ENCODE data around the gene ZNF688. TPM values are rescaled to one million over a fixed set of nuclear protein-coding genes. Genes with fewer than 3 reads are reported as not detected.
"Not testable (repeated sequence)": the region's sequence is repeated elsewhere in the genome, so short reads cannot be mapped to it uniquely, and the experiment has no call there.

Gene ZNF688
- total RNA-seq, 1 experiment from 2014 or later, result 7.6 TPM

DNA sequence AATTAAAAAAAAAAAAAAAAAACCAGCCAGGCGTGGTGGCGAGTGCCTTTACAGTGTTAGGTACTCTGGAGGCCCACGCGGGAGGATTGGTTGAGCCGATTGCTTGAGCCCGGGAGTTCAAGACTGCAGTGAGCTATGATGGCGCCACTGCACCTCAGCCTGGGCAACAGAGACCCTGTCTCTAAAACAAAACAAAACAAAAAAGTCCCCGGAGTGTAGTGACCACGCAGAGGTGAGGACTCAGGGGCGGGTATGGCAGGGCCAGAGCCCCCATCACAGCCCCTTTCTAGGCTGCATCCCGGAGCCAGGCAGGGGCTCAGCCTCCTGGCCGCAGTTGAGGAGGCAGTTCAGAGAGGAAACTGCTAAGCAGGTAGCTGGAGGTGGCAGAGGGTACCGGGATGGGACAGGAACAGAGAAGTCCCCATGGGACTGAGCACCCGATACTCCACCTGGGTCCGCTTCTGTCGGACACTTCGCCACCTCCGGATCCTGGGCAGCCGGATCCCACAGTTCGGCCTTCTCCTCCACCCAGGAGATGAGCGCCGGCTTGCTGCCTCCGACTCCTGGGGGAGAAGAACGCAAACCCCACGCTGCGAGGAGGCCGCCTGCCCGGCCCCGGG is 37.7 kb downstream of the ZNF688 start:
- no peak for DNase-seq (ENCODE audit: low read depth)

DNA sequence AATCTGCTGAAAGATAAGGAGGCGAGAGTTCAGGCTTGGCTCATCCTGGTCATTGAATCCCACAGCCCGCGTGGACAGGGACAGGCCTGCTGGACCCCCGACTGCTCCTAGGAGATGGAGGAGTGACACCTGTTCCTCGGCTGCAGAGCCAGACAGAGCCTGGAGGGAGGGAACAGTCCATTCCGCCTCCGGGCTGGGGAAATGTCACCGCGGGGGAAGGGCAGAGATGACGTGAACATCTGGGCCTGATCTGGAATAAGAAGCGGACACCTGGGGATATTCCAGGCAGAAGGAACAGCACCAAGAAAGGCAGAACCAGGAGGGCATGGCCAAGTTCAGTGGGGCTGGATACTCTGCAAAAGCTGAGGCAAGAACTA is 38.4 kb downstream of the ZNF688 start:
- no peak for DNase-seq (ENCODE audit: low read depth)

DNA sequence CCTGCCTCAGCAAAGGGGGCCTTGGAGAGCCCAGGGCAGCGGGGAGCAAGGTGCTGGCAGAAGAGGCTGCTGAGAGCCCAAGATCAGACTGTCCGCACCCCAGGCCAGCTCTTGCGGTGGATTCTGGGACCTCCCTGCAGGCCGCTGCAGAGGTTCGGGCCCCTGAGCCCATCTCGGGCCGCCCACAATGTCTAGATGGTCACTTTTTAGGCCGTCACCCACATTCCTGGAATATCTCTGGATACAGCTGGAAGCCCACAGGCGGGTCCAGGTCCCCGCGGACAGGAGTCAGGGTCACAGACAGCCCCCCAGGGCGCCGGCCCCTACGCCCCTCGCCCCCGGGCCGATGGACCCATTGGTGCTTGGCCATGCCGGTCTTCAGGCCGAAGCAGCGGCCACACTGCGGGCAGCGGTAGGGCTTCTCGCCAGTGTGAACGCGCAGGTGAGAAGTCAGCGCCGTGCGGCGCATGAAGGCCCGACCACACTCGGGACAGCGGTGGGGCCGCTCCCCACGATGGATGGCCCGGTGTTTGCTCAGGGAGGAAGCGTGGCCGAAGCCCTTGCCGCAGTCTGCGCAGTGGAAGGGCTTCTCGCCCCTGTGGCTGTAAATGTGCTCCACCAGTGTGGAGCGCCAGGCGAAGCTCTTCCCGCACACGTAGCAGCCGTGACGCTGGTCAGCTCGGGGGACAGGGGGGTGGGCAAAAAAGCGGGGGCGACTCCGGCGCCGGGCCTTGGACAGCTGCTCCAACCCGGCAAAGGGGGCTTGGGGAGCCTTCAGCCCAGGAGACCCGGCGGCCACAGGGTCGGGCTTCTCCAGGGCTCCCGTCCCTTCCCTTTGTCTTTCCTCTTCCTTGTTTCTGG is 39.0 kb downstream of the ZNF688 start:
- no peak for DNase-seq (ENCODE audit: low read depth)

DNA sequence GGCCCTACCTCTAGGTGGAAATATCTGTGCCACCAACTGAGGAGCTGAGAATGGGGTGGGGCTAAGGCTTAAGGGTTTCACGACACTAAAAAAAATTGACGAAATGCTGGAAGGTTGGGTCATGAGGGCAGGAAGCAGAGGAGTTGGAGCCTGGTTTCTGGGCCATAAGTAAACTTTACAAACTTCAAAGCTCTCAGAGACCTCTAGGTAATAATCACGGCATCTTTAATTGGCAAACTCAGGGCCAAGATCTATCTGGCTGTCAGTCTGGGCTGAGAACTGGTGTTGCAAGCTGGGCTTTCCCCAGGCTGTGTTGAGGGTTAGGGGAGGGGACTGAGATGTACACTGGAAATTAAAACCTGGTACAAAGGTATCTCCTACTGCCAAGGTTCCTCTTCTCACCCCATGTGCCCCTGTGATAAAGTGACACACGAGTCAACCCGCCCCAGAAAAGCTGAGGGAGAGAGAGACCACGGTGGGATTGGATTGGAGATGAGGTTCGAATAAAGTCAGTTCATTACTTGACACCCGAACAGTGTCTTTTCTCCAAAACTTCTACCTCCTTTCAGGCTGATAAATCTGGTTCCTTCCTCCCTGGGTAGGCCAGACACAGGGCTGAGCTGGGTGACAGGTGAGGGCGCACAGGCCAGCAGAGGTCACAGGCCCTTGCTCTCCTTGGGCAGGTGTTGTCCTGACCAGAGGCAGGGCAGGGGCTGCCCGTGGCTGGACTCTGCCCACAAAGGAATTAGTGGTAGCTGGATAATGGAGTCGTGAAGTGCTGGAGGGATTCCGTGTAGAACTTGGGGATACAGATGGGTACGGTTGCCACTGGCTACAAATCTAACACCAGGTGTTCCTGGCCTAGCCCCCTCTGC is 41.1 kb downstream of the ZNF688 start:
- no peak for DNase-seq (ENCODE audit: low read depth)

DNA sequence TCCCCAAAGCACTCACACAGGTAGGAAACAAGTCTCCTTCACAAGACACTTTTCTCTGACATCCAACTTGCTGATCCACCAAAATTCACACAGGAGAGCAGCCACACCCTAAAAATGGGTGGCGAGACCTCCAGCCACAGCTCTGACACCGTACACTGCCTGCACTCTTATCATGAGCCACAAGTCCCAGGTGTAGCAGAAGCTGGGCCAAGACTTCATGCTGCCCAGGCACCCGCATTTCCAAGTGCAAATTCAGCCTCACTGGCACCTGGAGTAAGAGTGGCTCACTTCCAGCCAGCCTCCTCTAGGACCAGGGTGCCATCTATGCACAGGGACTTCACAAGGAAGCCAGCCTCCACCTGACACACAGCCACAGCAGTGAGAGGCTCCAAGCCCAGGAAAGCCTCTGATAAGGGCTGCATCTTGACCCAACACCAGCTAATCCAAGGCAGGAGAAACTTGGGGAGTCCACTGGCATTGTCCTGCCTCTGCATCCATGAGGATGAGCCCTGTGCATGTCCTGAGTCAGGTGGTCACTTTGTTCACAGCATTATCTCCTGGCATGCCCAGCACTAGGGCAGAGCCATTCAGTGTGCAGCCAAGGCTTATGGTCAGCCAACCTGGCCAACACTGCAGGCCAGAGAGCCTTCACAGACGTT is 42.6 kb downstream of the ZNF688 start:
- no peak for DNase-seq (ENCODE audit: low read depth)

DNA sequence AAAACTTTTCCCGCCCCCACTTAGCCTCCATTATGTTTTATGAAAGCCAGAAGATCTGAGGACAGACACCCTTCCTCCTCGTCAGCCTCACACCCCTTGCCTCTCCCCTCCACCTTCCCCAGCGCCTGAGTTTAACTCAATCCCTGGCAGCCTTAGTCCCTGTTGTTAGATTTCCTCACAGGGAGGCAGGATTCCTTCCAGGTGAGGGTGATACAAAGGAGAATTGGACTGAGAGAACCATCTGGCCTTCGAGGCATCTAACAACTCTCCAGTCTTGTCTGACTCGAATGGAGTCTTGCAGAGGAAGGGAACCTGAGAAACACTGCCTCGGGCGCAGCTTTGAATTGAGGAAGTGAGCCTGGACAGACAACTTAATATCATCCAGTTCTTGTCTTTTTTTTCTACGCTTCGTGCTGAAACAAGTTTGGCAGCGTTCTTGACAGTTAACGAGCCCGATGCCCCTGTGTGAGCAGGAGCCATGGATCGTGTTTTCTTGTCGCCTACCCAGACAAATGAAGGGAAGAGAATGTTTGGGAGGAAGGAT is 43.8 kb downstream of the ZNF688 start:
- DNase-seq (ENCODE audit: low read depth), result no peak

DNA sequence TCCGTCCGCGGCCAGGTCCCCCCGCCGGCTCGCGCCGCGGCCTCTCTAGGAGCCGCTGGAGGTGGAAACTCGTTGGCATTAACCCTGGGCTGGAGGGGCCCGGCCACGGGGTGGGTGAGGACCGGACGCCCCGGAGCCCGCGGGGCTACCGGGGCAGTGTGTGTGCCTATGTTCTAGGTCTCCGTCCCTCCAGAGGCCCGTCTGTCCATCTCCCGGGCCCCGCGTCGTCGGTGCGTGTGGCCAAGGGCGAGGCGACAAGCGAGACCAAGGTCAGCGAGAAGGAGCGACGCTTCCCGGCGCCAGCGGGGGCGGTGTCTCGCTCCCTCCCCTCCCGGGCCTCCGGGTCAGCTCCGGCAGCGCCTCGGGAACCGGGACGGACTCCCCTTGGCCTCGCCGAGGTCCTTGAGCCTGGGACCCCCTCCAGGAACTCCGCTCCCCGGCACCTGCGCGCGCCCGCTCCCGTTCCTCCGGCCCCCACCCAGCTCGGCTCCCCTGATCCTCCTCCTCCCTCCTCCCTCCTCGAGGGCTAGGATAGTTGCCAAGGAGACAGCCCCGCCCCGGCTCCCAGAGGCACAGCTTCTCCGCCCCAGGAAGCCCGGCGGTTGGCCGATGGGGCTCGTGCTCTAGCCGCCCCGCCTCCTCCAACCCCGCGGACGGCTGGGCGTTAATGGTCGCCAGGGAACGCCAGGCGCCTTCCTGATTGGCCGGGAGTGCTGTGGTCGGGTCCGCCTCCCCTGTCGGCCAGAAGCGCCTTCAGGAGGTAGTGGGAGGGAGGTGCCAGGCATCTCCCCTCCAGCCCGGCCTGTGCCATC is 44.5 kb downstream of the ZNF688 start:
- DNase-seq (ENCODE audit: low read depth), result peak; percentile 98

DNA sequence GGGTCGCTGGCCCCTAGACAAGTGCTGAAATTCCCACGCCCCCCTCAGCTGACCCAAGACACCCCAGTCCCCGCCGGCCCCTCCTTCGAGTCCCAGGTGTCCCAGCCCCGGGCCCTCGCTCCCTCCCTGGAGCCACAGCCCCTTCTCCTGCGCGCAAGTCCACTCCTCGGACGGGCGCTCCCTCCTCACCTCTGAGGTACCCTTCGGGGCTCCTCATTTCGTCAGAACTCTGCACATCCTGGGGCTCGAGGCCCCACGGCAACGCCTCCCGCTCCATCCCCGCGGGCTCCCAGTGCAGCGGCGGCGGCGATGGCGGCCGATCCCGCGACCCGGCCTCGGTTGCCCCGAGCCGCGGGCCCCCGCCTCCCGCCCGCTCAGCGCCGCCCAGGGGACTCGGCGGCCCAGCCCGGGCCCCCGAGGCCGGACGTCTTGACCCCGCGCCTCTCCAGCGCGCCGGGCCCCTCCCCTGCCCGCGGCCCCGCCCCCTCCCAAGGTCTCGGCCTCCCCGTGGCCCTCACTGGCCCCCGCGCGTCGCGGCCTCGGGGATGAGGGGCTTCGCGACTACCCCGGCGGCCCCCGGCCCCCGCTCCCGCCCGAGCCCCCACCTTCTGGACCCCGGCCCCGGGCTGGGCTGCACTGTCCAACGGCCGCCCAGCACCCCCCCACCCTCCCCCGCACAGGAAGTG is 45.2 kb downstream of the ZNF688 start, which contains the start of gene ZNF768:
Gene ZNF768, minus strand, starts transcription at position 430 of the 686 bp plus-strand sequence. Its CDS starts 153 bp downstream, at position 277.
- DNase-seq (ENCODE audit: low read depth), result peak; percentile 26

DNA sequence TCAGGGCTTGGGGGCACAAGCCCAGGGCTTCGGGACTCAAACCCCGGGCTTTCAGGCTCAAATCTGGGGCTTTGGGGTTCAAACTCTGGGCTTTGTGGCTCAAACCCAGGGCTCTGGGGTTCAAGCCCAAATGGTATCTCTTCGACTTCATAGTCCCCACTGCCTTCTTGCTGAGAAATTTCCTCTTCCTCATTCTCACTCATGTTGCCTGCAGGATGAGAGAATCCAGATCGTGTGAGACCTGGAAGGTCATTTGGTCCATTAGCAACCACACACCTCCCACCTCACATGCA is 45.7 kb downstream of the ZNF688 start:
- peak; percentile 25 for DNase-seq (ENCODE audit: low read depth)

DNA sequence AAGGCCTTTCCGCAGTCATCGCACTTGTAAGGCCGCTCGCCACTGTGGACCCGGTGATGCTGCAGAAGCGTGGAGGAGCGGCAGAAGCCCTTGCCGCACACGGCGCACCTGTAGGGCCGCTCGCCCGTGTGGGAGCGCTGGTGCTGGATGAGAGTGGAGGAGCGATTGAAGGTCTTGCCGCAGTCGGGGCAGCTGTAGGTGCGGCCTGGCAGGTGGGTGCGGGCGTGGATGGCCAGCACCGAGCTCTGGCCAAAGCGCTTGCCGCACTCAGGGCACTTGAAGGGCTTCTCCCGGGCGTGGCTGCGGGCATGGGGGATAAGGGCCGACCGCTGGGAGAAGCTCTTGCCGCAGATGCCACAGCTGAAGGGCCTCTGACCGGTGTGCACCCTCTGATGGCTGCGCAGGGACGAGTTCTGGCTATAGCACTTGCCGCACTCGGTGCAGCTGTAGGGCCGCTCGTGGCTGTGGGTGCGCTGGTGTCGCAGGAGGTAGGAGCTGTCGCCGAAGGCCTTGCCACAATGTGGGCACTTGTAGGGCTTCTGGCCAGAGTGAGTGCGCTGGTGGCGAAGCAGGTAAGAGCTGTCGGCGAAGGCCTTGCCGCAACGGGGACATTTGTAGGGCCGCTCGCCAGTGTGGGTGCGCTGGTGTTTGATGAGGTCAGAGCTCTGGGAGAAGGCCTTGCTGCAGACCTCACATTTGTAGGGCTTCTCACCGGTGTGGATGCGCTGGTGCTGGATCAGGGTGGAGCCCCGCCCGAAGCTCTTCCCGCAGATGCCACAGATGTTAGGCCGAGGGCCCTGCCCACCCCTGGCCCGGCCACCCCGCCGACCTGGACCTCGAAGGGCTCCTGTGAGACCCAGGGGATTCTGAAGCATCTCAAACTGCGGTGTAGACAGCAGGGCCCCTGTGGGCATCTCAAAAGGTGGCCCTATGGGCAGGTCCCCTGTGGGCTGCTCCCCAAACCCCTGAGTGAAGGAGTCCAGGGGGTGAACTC is 46.6 kb downstream of the ZNF688 start:
- DNase-seq (ENCODE audit: low read depth), result no peak

DNA sequence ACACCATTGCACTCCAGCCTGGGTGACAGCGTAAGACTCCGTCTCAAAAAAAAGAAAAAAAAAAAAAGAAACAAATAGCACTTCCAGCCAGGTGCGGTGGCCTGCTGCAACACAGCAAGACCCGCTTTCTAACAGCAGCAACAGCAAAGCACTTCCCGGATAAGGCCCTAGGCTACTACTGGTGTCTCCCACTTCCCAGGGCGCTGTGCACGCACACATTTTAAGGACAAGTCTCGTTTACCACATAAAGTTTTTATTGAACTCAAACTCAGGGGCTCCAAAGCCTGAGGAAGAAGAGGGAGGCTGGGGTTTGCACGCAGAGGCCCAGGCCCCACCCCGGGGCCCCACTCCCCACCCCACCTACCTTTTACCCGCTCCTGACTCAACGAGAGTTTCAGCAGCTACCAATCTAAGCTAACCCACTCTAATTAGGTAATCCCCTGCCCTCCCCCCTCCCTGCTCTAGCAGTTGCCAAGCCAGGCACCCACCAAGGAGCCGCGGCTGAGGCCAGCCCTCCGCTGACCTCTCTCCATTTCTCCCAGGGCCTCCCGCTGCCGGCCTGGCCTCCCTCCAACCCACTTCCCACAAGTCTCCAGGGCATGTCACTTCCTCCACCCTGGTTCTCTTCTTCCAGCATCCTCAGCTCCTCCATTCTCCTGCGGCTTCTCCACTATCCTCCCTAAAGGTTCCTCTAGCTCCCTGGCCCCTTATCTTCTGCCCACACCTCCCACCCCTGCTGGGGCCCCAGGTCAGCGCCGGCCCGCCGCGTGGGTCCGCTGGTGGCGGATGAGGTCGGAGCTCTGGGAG is 47.5 kb downstream of the ZNF688 start:
- DNase-seq (ENCODE audit: low read depth), result peak; percentile 14

DNA sequence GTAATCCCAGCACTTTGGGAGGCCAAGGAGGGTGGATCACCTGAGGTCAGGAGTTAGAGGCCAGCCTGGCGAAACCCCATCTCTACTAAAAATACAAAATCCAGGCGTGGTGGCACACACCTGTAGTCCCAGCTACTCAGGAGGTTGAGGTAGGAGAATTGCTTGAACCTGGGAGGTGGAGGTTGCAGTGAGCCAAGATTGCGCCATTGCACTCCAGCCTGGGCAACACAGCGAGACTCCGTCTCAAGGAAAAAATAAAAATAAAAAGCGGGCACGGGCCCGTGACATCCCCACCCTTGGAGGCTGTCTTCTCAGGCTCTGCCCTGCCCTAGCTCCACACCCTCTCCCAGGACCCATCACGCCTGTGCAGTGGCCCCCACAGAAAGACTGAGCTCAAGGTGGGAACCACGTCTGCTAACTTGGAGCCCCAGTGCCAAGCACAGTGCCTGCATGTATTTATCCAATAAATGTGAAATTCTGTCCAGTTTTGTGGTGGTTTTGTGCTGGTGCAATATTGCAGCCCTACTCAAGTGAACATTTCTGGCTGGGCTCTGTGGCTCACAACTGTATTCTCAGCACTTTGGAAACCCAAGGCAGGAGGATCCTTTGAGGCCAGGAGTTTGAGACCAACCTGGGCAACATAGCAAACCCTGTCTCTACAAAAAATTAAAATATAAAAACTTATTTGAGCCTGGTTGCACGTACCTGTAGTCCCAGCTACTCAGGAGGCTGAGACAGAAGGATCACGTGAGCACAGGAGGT is 48.6 kb downstream of the ZNF688 start:
- DNase-seq (ENCODE audit: low read depth), result not testable (repeated sequence)

DNA sequence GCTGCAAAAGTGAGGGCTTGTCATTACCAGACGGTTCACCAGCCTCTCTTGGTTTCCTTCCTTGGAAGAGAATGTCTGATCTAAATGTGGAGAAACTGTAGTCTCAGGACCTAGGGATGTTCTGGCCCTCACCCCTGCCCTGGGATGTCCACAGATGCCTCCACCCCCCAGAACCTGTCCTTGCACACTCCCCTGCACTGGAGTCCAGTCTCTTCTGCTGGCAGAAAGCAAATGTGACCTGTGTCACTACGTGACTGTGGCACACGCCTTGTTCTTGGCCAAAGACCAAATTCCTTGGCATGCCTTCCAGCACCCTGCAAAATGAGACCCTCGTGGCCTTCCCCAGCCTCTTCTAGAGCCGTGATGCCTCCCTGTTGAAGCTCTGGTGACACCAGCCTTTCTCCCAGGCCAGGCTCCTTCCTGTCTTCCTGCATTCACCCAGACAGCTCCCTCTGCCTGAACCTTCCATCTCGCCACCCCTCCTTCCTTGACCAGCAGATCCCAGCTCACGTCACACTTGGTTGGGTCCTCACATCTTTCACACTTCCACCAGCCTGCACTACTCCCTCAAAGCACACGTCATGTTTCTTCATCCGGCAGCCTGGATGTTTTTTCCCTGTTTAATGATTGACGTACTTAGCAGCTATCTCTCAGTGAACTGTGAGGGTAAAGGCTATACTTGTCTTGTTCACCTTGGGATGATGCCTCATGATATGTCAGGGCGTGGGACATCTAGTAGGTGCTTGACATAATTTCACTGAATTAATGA is 49.5 kb downstream of the ZNF688 start:
- DNase-seq (ENCODE audit: low read depth), result no peak

DNA sequence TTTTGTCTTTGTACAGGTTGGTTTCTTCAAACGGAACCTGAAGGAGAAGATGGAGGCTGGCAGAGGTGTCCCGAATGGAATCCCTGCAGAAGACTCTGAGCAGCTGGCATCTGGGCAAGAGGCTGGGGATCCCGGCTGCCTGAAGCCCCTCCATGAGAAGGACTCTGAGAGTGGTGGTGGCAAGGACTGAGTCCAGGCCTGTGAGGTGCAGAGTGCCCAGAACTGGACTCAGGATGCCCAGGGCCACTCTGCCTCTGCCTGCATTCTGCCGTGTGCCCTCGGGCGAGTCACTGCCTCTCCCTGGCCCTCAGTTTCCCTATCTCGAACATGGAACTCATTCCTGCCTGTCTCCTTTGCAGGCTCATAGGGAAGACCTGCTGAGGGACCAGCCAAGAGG is 50.0 kb downstream of the ZNF688 start:
- DNase-seq (ENCODE audit: low read depth), result no peak

Measured in M059J (cell line).